HG03378 (cell line): ENCODE data around the gene HIRA.
"Not testable (repeated sequence)": the region's sequence is repeated elsewhere in the genome, so short reads cannot be mapped to it uniquely, and the experiment has no call there.

ENCODE experiments used
- ATAC-seq: cut with Tn5 transposase; IDR thresholded peaks from one replicate; pipeline ENCODE4 v1.9.1; 2021; ENCODE audit warnings: mild to moderate bottlenecking, moderate library complexity; ENCODE audit not compliant: unreplicated experiment

Gene HIRA

GRCh38 chr22:19443544-19444211 lies 12.1 kb upstream of the HIRA start:
- ATAC-seq, result no peak

- ATAC-seq, result no peak
These were observed 10.6 kb upstream of the HIRA start for GRCh38 chr22:19442166-19442565.

GRCh38 chr22:19440411-19441195 lies 9.1 kb upstream of the HIRA start:
- ATAC-seq, result no peak

GRCh38 chr22:19438298-19438697 lies 6.8 kb upstream of the HIRA start:
- no peak for ATAC-seq

GRCh38 chr22:19436444-19437161 lies 5.1 kb upstream of the HIRA start:
- not testable (repeated sequence) for ATAC-seq

GRCh38 chr22:19434829-19435580 lies 3.5 kb upstream of the HIRA start:
- ATAC-seq, result no peak

GRCh38 chr22:19434401-19434800 lies 2.9 kb upstream of the HIRA start:
- no peak for ATAC-seq

- ATAC-seq, result peak; percentile 53
These were observed 759 bp upstream of the HIRA start, which contains the start of gene MRPL40 for GRCh38 chr22:19432133-19432851. TSS of gene MRPL40 (plus strand) at chr22:19432545. CDS start at chr22:19432555, 10 bp downstream.

GRCh38 chr22:19430890-19431541 lies 517 bp downstream of the HIRA start:
- no peak for ATAC-seq

GRCh38 chr22:19429950-19430889 lies 1.3 kb downstream of the HIRA start:
- no peak for ATAC-seq

GRCh38 chr22:19424186-19424500 lies 7.4 kb downstream of the HIRA start:
- ATAC-seq, result no peak

GRCh38 chr22:19422440-19423301 lies 8.9 kb downstream of the HIRA start:
- ATAC-seq, result no peak

- ATAC-seq, result no peak
These were observed 11.2 kb downstream of the HIRA start for GRCh38 chr22:19420321-19420720.

- ATAC-seq, result no peak
These were observed 11.9 kb downstream of the HIRA start for GRCh38 chr22:19419464-19420178.

- ATAC-seq, result no peak
These were observed 12.5 kb downstream of the HIRA start for GRCh38 chr22:19419086-19419463.

GRCh38 chr22:19412923-19413322 lies 18.6 kb downstream of the HIRA start:
- ATAC-seq, result no peak

GRCh38 chr22:19412478-19412877 lies 19.1 kb downstream of the HIRA start:
- no peak for ATAC-seq
